Keratinocyte (primary cell): ENCODE results near the gene SDK2.

Experiments used
- EZH2 ChIP-seq: IDR thresholded peaks from one replicate; pipeline ENCODE4 v1.6.1; 2012; ENCODE audit warnings: inconsistent platforms, mild to moderate bottlenecking, low read length, moderate library complexity
- TF ChIP-seq, protein P1 (sequence below), 3 experiments: IDR thresholded peaks in 1 of 3; conservative IDR thresholded peaks in 1 of 3; optimal IDR thresholded peaks in 1 of 3; 2 replicates in 2 of 3; 3 replicates in 1 of 3; pipeline versions ENCODE3 to v1.5.1; 2011; ENCODE audit warnings: low read length in 3 of 3, mild to moderate bottlenecking in 3 of 3, moderate library complexity in 2 of 3, control low read depth in 1 of 3, inconsistent platforms in 1 of 3; ENCODE audit not compliant: insufficient read depth in 2 of 3; ENCODE audit errors: extremely low read depth in 1 of 3

DNA sequence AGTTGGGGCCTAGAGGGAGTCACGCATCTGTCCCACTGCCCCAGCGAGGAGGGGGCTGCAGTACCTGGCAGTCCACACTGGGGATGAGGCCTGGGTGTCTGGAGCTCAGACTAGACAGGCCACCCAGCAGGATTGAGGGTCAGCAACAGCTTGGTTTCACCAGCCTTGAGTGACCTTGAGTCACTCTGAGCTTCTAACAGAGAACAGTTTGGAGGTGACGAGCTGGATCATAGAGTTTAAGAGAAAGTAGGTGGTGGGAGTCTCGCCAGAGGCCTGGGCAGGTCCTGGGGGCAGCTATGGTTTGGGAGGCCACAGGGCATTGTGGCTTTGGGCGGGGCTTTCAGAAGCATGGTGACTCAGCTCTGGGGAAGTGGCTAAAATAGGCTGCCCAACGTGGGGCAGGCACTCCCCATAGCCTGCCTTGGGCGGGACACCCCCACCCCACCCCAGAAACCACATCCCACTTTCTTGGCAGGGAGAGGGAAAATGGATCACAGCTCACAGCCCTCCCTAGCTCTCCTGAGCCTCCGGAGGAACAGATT lies 352.9 kb downstream of the SDK2 start:
- TF ChIP-seq, protein P1, sequence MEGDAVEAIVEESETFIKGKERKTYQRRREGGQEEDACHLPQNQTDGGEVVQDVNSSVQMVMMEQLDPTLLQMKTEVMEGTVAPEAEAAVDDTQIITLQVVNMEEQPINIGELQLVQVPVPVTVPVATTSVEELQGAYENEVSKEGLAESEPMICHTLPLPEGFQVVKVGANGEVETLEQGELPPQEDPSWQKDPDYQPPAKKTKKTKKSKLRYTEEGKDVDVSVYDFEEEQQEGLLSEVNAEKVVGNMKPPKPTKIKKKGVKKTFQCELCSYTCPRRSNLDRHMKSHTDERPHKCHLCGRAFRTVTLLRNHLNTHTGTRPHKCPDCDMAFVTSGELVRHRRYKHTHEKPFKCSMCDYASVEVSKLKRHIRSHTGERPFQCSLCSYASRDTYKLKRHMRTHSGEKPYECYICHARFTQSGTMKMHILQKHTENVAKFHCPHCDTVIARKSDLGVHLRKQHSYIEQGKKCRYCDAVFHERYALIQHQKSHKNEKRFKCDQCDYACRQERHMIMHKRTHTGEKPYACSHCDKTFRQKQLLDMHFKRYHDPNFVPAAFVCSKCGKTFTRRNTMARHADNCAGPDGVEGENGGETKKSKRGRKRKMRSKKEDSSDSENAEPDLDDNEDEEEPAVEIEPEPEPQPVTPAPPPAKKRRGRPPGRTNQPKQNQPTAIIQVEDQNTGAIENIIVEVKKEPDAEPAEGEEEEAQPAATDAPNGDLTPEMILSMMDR (optimal IDR thresholded peaks at IDR 0.05 in 1 of 3, IDR thresholded peaks at IDR 0.05 in 1 of 3, conservative IDR thresholded peaks at IDR 0.05 in 1 of 3; ENCODE audit: extremely low read depth in 1 of 3, insufficient read depth in 2 of 3, low read length in 3 of 3), result no peak
- no peak for TF ChIP-seq EZH2
